Activated CD4-positive, alpha-beta T cell treated with anti-CD3 and anti-CD28 coated beads for 36 hours (primary cell): ENCODE measurements around the gene EPHA1. TPM values are rescaled to one million over a fixed set of nuclear protein-coding genes. Genes with fewer than 3 reads are reported as not detected.

Experiments
- ATAC-seq: fragments of 200-7000 bp; cut with Tn5 transposase; one replicate; pipeline ENCODE4 v1.10.0; 2021; ENCODE audit warnings: mild to moderate bottlenecking, moderate library complexity
- CTCF ChIA-PET: fragments of 350-600 bp; sonication (Branson Sonifier 250); formaldehyde crosslinking; loops from one replicate; lab custom pipeline; 2021; ENCODE audit warnings: antibody characterized with exemption; lab: Charles Lee
- POLR2A ChIA-PET: fragments of 350-600 bp; sonication (Branson Sonifier 250); formaldehyde crosslinking; loops from one replicate; lab custom pipeline; 2021; ENCODE audit warnings: antibody characterized with exemption, inconsistent platforms; lab: Charles Lee
- DNase-seq: peaks from one replicate; pipeline ENCODE4 v3.0.0-alpha.2; 2020
- H3K27ac Mint-ChIP-seq: one replicate; pipeline ENCODE4 v1.8.0; 2021; ENCODE audit warnings: mixed read lengths
- H3K27me3 Mint-ChIP-seq: one replicate; pipeline ENCODE4 v1.8.0; 2021; ENCODE audit warnings: mixed read lengths
- H3K36me3 Mint-ChIP-seq: one replicate; pipeline ENCODE4 v1.8.0; 2021; ENCODE audit warnings: low read depth, mixed read lengths
- H3K4me1 Mint-ChIP-seq: one replicate; pipeline ENCODE4 v1.8.0; 2021; ENCODE audit warnings: mixed read lengths
- H3K4me3 Mint-ChIP-seq: one replicate; pipeline ENCODE4 v1.8.0; 2021; ENCODE audit warnings: mild to moderate bottlenecking, moderate library complexity, mixed read lengths
- H3K9me3 Mint-ChIP-seq: one replicate; pipeline ENCODE4 v1.8.0; 2021; ENCODE audit warnings: low read depth, mixed read lengths
- intact Hi-C, 2 experiments: fragments of 100-400 bp; cut with DNase I in 1 of 2; cut with micrococcal nuclease in 1 of 2; formaldehyde crosslinking; loops; one replicate each; pipeline versions ENCODE4 v1.14.2 to v1.15.1; 2022 to 2024; cut with DNase I, micrococcal nuclease
- total RNA-seq, 2 experiments: library from RNA; stranded (reverse); gene quantifications; one replicate each; pipeline ENCODE4 v1.2.3, GENCODE V29; 2021

Gene EPHA1
- total RNA-seq, 2 experiments from 2014 or later: 2.4 to 2.8 TPM

DNA sequence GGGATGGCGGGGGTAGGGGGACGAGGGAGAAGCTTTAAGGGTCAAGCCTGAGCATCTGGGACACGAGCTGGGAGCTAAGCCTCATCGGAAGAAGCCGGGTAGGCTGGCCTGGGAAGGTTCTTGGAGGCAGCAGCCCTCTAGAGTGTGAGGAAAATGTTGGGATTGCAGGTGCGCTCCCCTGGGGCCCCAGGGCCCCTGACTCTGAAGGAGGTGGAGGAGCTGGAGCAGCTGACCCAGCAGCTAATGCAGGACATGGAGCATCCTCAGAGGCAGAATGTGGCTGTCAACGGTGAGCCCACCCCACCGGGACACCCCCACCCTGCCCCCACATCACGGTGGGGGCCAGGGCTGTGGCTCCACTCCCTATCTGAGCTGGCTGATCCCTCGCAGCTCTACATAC, 20.6 kb downstream of the EPHA1 start:
- peaks cover 11% of the 10 kb centered on the region for H3K4me1 Mint-ChIP-seq
- H3K9me3 Mint-ChIP-seq: no peaks in the 10 kb centered on the region
- H3K27ac Mint-ChIP-seq: peak overlapping the region; percentile 44
- intact Hi-C loops: loop anchor here in 1 of 2 experiments (10.0 kb wide), 1 partner anchor 583 kb away; no protein-coding TSS in a partner anchor
- no peak overlapping the region for H3K4me3 Mint-ChIP-seq
- H3K36me3 Mint-ChIP-seq: peaks cover 30% of the 10 kb centered on the region
- ChIA-PET POLR2A (no interaction called here), CTCF (interaction anchor here (0.6 to 0.7 kb wide), 3 partner anchors 30 to 384 kb away, joined by 3 to 5 read pairs (median 3); no protein-coding TSS in a partner anchor)
- H3K27me3 Mint-ChIP-seq: no peaks in the 10 kb centered on the region
- DNase-seq (no peak), ATAC-seq (no peak)

DNA sequence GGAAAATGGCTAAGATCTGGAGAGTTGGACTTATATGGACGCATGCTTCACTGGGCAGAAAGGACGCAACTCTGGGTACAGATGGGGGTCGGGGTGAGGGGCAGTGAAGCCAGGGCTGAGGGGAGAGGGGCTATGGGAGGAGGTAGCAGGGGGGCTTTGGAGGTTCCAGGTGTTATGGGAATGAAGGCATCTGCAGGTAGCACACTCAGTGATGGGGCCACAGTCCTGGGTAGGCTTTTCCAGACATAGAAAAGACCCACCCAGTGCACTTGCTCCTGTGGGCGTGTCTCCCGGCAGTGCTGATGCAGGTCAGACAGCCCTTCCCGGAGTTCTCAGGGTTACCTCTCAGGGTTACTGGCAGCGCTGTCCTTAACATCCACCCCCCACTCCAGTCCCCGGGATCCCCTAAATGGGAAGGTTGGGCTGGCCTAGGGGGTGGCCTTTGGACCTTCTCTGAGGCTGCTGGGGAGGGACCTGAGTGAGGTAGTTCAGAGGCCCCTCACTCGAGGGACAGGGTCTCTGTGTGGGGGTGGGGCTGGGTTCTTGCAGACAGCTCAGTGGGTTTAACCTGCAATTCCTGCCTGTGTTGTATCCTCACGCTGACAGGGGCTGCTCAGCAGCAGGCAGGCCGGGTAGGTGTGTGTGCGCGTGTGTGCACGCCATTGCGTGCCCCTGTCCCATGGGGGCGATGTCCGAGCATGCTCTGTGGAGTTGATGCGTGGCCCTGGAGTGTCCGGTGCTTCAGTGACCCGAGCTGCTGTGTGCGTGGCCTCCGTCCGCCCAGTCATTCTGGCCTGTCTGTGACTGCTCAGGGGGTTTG, 21.3 kb downstream of the EPHA1 start:
- POLR2A ChIA-PET: no interaction called here
- DNase-seq: no peak
- H3K27ac Mint-ChIP-seq: peak overlapping the region; percentile 44
- H3K4me1 Mint-ChIP-seq: peaks cover 11% of the 10 kb centered on the region
- H3K36me3 Mint-ChIP-seq: peaks cover 33% of the 10 kb centered on the region
- no peak overlapping the region for H3K4me3 Mint-ChIP-seq
- CTCF ChIA-PET: interaction anchor here (0.6 kb wide), 1 partner anchor 29 kb away, joined by 3 read pairs; no protein-coding TSS in a partner anchor
- H3K27me3 Mint-ChIP-seq: no peaks in the 10 kb centered on the region
- ATAC-seq: no peak
- intact Hi-C loops: loop anchor here in 1 of 2 experiments (10.0 kb wide), 1 partner anchor 583 kb away; no protein-coding TSS in a partner anchor
- no peaks in the 10 kb centered on the region for H3K9me3 Mint-ChIP-seq

DNA sequence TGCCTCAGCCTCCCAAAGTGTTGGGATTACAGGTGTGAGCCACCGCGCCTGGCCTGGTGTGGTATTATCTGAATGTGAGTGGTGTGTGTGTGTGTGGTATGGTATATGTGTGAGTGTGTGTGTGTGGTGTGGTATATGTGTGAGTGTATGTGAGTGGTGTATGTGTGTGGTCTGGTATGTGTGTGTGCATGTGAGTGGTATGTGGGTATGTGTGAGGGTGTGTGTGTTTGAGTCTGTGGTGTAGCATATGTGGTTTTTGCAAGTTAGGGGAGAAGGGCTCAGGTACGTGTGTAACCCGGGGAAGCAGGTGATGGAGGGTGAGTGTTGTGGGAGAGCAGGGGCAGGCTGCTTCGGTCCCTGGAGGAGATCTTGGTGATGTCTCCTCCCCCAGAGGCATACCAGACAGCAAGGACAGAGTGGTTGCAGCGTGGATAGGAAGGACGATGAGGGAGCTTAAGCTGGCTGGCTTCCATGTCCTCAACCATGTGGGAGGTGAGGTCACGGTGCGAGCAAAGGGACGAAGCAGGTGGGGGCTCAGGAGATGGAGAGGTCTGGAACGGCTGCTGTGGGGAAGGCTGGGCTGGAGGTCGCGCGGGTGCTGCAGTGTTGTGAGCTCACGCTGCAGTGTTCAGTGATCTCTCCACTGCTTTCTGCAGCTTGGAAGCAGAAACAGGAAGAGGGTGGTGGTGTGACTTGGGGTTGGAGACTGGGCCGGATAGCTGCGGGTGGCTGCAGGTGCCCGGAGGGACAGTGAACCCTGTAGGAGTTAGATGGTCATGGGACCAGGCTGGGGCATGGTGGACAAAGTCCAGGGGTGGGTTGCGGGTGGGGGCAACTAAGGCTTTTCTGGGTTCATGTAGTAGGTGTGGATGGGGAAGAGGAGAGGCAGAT, 22.5 kb downstream of the EPHA1 start:
- H3K27me3 Mint-ChIP-seq: no peaks in the 10 kb centered on the region
- peaks cover 11% of the 10 kb centered on the region for H3K4me1 Mint-ChIP-seq
- ChIA-PET POLR2A (no interaction called here), CTCF (interaction anchor here (0.7 to 0.8 kb wide), 3 partner anchors 9 to 870 kb away, joined by 3 to 4 read pairs (median 4); no protein-coding TSS in a partner anchor)
- peaks cover 24% of the 10 kb centered on the region for H3K36me3 Mint-ChIP-seq
- H3K27ac Mint-ChIP-seq: no peak overlapping the region
- intact Hi-C loops: loop anchor here (1.0 to 10.0 kb wide), 2 partner anchors 22 to 581 kb away; partner anchors contain the start of gene EPHA1 (in 1 of the 2)
- peak; percentile 56 for DNase-seq
- no peaks in the 10 kb centered on the region for H3K9me3 Mint-ChIP-seq
- H3K4me3 Mint-ChIP-seq: no peak overlapping the region
- ATAC-seq: peak; percentile 57

DNA sequence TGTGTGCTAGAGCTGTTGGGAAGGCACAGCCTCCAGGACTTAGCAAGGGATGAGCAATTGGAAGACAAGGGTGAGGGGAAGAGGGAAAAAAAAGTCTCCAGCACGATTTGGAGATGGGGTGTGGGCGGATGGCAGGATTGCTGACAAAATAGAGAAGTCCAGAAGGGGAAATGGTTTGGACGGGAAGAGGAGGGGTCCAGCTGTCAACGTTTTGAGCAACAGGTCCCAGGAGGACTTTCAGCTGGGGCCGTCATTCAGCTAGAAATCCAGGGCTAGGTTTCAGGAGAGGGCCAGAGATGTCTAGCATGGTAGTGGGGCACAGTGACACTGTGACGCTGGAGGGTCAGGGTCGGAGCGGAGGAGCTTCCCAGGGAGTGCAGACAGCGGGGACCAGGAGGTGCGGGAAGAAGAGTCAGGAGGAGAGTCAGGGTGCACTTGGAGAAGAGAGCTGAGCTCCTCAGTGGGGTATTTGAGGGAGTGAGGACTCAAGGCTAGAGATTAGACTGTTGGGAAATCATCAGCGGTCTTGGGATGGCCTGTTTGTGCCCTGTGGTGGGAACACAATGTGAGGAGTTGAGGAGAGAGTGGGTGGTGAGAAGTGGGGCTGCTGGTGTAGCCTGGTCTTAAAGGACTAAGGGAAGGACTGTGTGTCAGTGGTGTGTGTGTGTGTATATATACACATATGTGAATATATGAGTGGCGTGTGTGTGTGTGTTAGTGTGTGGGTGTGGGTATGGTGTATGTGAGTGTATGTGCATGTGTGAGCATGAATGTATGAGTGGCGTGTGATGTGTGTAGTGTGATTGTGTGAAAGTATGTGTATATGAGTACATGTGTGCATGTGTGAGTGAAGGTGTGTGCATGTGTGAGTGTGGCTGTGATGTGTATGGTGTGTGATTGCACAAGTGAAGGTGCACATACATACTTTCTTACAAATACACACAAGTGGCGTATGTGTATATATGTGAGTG, 23.7 kb downstream of the EPHA1 start:
- Mint-ChIP-seq H3K4me3 (no peak overlapping the region), H3K9me3 (no peaks in the 10 kb centered on the region), H3K4me1 (peaks cover 9% of the 10 kb centered on the region), H3K27ac (no peak overlapping the region), H3K36me3 (peaks cover 15% of the 10 kb centered on the region), H3K27me3 (no peaks in the 10 kb centered on the region)
- ChIA-PET POLR2A (interaction anchor here (0.8 to 2.0 kb wide), 2 partner anchors 9 to 23 kb away, joined by 3 to 7 read pairs; no protein-coding TSS in a partner anchor), CTCF (interaction anchor here (0.8 to 1.8 kb wide), 8 partner anchors 10 to 145 kb away, joined by 3 to 12 read pairs (median 4); no protein-coding TSS in a partner anchor)
- intact Hi-C loops: loop anchor here in 1 of 2 experiments (5.0 to 10.0 kb wide), 3 partner anchors 38 to 580 kb away; no protein-coding TSS in a partner anchor
- no peak for DNase-seq
- no peak for ATAC-seq

DNA sequence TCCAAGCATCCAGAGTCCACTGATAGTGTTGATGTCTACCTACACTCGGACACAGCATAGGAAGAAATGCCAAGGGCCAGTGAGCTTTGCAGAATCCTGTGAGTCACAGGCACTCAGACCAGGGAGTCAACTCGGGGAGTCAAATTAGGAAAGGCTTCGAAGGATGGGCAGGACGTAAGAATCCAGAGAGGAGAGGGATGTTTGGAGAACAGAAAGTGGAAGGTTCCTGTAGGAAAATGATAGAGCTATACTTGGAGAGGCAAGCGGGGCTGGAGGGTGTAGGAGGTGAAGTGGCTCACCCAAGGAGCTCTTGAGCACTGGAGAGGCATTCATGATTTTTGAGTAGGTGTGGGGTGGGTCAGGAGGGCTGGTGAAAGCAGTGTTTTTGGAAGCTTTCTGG, 24.5 kb downstream of the EPHA1 start:
- POLR2A ChIA-PET: interaction anchor here (0.8 to 2.0 kb wide), 3 partner anchors 9 to 23 kb away, joined by 3 to 7 read pairs (median 3); no protein-coding TSS in a partner anchor
- Mint-ChIP-seq H3K27me3 (no peaks in the 10 kb centered on the region), H3K27ac (no peak overlapping the region), H3K36me3 (peaks cover 8% of the 10 kb centered on the region), H3K9me3 (no peaks in the 10 kb centered on the region), H3K4me3 (no peak overlapping the region), H3K4me1 (peaks cover 8% of the 10 kb centered on the region)
- no peak for ATAC-seq
- intact Hi-C loops: loop anchor here in 1 of 2 experiments (5.0 to 10.0 kb wide), 3 partner anchors 37 to 579 kb away; no protein-coding TSS in a partner anchor
- DNase-seq: no peak
- CTCF ChIA-PET: interaction anchor here (0.6 to 1.8 kb wide), 11 partner anchors 8 to 750 kb away, joined by 3 to 12 read pairs (median 4); no protein-coding TSS in a partner anchor

DNA sequence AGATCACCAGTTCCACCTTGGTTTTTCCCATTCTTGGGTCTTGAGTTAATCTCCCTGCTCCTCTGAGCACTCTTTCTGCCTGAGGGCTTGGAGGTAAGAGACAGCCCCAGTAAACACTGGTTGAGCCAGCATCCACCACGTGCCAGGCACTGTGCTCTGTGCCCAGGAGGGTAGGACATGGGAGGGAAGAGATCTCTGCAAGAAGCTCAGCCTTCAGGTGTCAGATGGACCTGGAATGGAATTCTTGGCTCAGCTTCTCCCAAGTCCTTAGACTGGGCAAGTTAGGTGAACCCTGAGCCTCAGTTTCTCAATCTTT, 25.1 kb downstream of the EPHA1 start:
- DNase-seq (no peak), ATAC-seq (no peak)
- peaks cover 13% of the 10 kb centered on the region for H3K4me1 Mint-ChIP-seq
- no peaks in the 10 kb centered on the region for H3K27me3 Mint-ChIP-seq
- intact Hi-C loops: loop anchor here in 1 of 2 experiments (5.0 to 10.0 kb wide), 3 partner anchors 36 to 579 kb away; no protein-coding TSS in a partner anchor
- no peak overlapping the region for H3K27ac Mint-ChIP-seq
- POLR2A ChIA-PET: interaction anchor here (1.0 to 2.0 kb wide), 2 partner anchors 22 to 24 kb away, joined by 3 to 7 read pairs; no protein-coding TSS in a partner anchor
- CTCF ChIA-PET: interaction anchor here (0.6 to 1.8 kb wide), 9 partner anchors 9 to 750 kb away, joined by 3 to 12 read pairs (median 4); no protein-coding TSS in a partner anchor
- H3K9me3 Mint-ChIP-seq: no peaks in the 10 kb centered on the region
- H3K4me3 Mint-ChIP-seq: peak overlapping the region; percentile 82
- peaks cover 5% of the 10 kb centered on the region for H3K36me3 Mint-ChIP-seq

DNA sequence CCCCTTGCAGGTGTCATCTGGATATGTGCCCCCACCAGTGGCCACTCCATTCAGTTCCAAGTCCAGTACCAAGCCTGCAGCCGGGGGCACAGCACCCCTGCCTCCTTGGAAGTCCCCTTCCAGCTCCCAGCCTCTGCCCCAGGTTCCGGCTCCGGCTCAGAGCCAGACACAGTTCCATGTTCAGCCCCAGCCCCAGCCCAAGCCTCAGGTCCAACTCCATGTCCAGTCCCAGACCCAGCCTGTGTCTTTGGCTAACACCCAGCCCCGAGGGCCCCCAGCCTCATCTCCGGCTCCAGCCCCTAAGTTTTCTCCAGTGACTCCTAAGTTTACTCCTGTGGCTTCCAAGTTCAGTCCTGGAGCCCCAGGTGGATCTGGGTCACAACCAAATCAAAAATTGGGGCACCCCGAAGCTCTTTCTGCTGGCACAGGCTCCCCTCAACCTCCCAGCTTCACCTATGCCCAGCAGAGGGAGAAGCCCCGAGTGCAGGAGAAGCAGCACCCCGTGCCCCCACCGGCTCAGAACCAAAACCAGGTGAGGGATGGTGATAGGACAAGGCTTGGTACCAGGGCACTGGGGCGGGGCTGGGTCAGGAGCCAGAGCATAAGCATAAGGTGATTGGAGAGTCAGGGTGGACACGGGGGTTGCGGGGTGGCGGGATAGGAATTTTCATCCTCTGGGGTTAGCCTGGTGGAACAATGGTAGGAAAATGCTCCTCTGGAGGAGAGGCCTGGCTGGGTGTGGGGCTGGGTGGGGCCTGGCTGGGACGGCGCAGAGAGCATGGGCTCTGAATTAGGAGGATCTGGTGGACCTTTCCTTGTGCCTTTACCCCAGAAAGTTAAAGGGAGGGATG, 25.6 kb downstream of the EPHA1 start:
- intact Hi-C loops: loop anchor here in 1 of 2 experiments (5.0 to 10.0 kb wide), 3 partner anchors 36 to 578 kb away; no protein-coding TSS in a partner anchor
- DNase-seq: no peak
- no peaks in the 10 kb centered on the region for H3K27me3 Mint-ChIP-seq

DNA sequence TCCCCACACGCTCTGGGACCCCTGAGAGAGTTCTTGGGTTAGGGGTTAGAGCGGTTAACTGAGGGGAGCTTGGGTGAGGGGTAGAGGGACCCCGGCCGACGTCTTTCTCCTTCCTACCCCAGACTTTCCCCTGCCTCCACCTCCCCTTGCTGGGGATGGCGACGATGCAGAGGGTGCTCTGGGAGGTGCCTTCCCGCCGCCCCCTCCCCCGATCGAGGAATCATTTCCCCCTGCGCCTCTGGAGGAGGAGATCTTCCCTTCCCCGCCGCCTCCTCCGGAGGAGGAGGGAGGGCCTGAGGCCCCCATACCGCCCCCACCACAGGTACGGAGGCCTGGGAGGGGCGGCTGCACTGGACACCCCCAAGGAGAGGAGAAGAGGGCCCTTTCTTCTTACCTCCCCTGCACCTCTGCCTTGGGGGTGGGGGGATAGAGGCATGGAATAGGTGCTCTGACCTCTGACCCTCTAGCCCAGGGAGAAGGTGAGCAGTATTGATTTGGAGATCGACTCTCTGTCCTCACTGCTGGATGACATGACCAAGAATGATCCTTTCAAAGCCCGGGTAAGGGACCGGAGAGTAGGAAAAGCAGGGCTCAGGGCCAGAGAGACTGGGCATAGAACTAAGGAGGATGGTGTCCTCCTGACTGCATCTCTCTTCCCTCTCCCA, 26.4 kb downstream of the EPHA1 start:
- no peaks in the 10 kb centered on the region for H3K27me3 Mint-ChIP-seq
- H3K9me3 Mint-ChIP-seq: no peaks in the 10 kb centered on the region
- DNase-seq (no peak), ATAC-seq (no peak)
- ChIA-PET CTCF (interaction anchor here (1.1 kb wide), 1 partner anchor 24 kb away, joined by 4 read pairs; no protein-coding TSS in a partner anchor), POLR2A (interaction anchor here (0.6 kb wide), 1 partner anchor 73 kb away, joined by 3 read pairs; no protein-coding TSS in a partner anchor)
- H3K4me1 Mint-ChIP-seq: peaks cover 22% of the 10 kb centered on the region
- H3K4me3 Mint-ChIP-seq: peak overlapping the region; percentile 82
- peak overlapping the region; percentile 30 for H3K27ac Mint-ChIP-seq
- intact Hi-C loops: loop anchor here in 1 of 2 experiments (5.0 to 10.0 kb wide), 3 partner anchors 35 to 577 kb away; no protein-coding TSS in a partner anchor
- H3K36me3 Mint-ChIP-seq: peaks cover 5% of the 10 kb centered on the region

More for the DNA sequence above, 25.6 kb downstream of the EPHA1 start:
- POLR2A ChIA-PET: interaction anchor here (0.6 to 2.0 kb wide), 3 partner anchors 23 to 72 kb away, joined by 3 to 7 read pairs (median 3); no protein-coding TSS in a partner anchor
- Mint-ChIP-seq H3K27ac (no peak overlapping the region), H3K36me3 (peaks cover 5% of the 10 kb centered on the region), H3K4me3 (peak overlapping the region; percentile 82), H3K4me1 (peaks cover 18% of the 10 kb centered on the region), H3K9me3 (no peaks in the 10 kb centered on the region)
- ATAC-seq: no peak
- CTCF ChIA-PET: interaction anchor here (0.6 to 1.8 kb wide), 6 partner anchors 8 to 134 kb away, joined by 3 to 12 read pairs (median 3); no protein-coding TSS in a partner anchor
